Measurements from ENCODE around the gene LFNG. TPM values are rescaled to one million over a fixed set of nuclear protein-coding genes. Genes with fewer than 3 reads are reported as not detected.
A peak's percentile ranks its signal among the peaks of the same experiment; 100 is the strongest.
"Not testable (repeated sequence)": the region's sequence is repeated elsewhere in the genome, so short reads cannot be mapped to it uniquely, and the experiment has no call there.

LFNG gene
- total and polyA plus RNA-seq, 2 donors from 2014 or later, result 5.0 to 18.4 TPM

GRCh38 chr7:2533566-2533965 lies 14.0 kb downstream of the LFNG start:
- DNase-seq; intact Hi-C loops (cut with DNase I); H3K36me3 ChIP-seq (ENCODE audit: control insufficient read depth in 2 of 3, insufficient read depth in 3 of 3, low read length in 3 of 3); FAIRE-seq; H3K9ac ChIP-seq (ENCODE audit: low read length in 3 of 3); H3K27ac ChIP-seq (ENCODE audit: low read depth in 2 of 2, low read length in 2 of 2); H3K4me3 ChIP-seq (ENCODE audit: low read length in 3 of 3); H3K4me1 ChIP-seq (ENCODE audit: control insufficient read depth in 2 of 3, insufficient read depth in 2 of 3, low read depth in 1 of 3, low read length in 3 of 3); H3K27me3 ChIP-seq (ENCODE audit: control insufficient read depth, insufficient read depth, low read length); H3K9me3 ChIP-seq (ENCODE audit: control insufficient read depth in 2 of 3, insufficient read depth in 1 of 3, low read length in 3 of 3): not testable (repeated sequence)

GRCh38 chr7:2534214-2534613 lies 14.6 kb downstream of the LFNG start:
- H3K4me1 ChIP-seq (ENCODE audit: control insufficient read depth in 2 of 3, insufficient read depth in 2 of 3, low read depth in 1 of 3, low read length in 3 of 3); H3K27ac ChIP-seq (ENCODE audit: low read depth in 2 of 2, low read length in 2 of 2); DNase-seq; H3K27me3 ChIP-seq (ENCODE audit: control insufficient read depth, insufficient read depth, low read length); FAIRE-seq; H3K9me3 ChIP-seq (ENCODE audit: control insufficient read depth in 2 of 3, insufficient read depth in 1 of 3, low read length in 3 of 3); H3K9ac ChIP-seq (ENCODE audit: low read length in 3 of 3); intact Hi-C loops (cut with DNase I); H3K4me3 ChIP-seq (ENCODE audit: low read length in 3 of 3); H3K36me3 ChIP-seq (ENCODE audit: control insufficient read depth in 2 of 3, insufficient read depth in 3 of 3, low read length in 3 of 3): not testable (repeated sequence)

- H3K27ac ChIP-seq (ENCODE audit: low read depth in 2 of 2, low read length in 2 of 2); H3K36me3 ChIP-seq (ENCODE audit: control insufficient read depth in 2 of 3, insufficient read depth in 3 of 3, low read length in 3 of 3); H3K9ac ChIP-seq (ENCODE audit: low read length in 3 of 3); H3K4me1 ChIP-seq (ENCODE audit: control insufficient read depth in 2 of 3, insufficient read depth in 2 of 3, low read depth in 1 of 3, low read length in 3 of 3); H3K27me3 ChIP-seq (ENCODE audit: control insufficient read depth, insufficient read depth, low read length); intact Hi-C loops (cut with DNase I); FAIRE-seq; H3K4me3 ChIP-seq (ENCODE audit: low read length in 3 of 3); H3K9me3 ChIP-seq (ENCODE audit: control insufficient read depth in 2 of 3, insufficient read depth in 1 of 3, low read length in 3 of 3): not testable (repeated sequence)
- peak in 1 of 5 donors; percentile 39 for DNase-seq
Observed at GRCh38 chr7:2535872-2536627, 16.5 kb downstream of the LFNG start.

- FAIRE-seq, result no peak
- Histone ChIP-seq H3K4me3 (ENCODE audit: low read length in 3 of 3) (no peak overlapping the region), H3K27me3 (ENCODE audit: control insufficient read depth, insufficient read depth, low read length) (no peaks in the 10 kb centered on the region), H3K36me3 (ENCODE audit: control insufficient read depth in 2 of 3, insufficient read depth in 3 of 3, low read length in 3 of 3) (peaks cover 0 to 2% (median 0%) of the 10 kb centered on the region in 3 donors), H3K9me3 (ENCODE audit: control insufficient read depth in 2 of 3, insufficient read depth in 1 of 3, low read length in 3 of 3) (no peaks in the 10 kb centered on the region), H3K9ac (ENCODE audit: low read length in 3 of 3) (no peak overlapping the region), H3K27ac (ENCODE audit: low read depth in 2 of 2, low read length in 2 of 2) (no peak overlapping the region), H3K4me1 (ENCODE audit: control insufficient read depth in 2 of 3, insufficient read depth in 2 of 3, low read depth in 1 of 3, low read length in 3 of 3) (no peaks in the 10 kb centered on the region)
- no peak for TF ChIP-seq CTCF (IDR thresholded peaks at IDR 0.05; ENCODE audit: borderline replicate concordance, extremely low read depth, insufficient read depth)
- intact Hi-C loops (cut with DNase I), result no loop called here
- DNase-seq, result peak in 3 of 5 donors; percentile 6 to 74 (median 30)
Observed at GRCh38 chr7:2537981-2538851, 18.6 kb downstream of the LFNG start.

Data from kidney (tissue), 14 donors.